ENCODE measurements around the gene MTHFD1L. TPM values are rescaled to one million over a fixed set of nuclear protein-coding genes. Genes with fewer than 3 reads are reported as not detected.

Gene MTHFD1L
- total and polyA plus RNA-seq, 9 of the 15 experiments (the other 6 are each of a cell fraction or from before 2014, with no cell fraction given) = 20.9 to 128 (median 61.0) TPM

DNA sequence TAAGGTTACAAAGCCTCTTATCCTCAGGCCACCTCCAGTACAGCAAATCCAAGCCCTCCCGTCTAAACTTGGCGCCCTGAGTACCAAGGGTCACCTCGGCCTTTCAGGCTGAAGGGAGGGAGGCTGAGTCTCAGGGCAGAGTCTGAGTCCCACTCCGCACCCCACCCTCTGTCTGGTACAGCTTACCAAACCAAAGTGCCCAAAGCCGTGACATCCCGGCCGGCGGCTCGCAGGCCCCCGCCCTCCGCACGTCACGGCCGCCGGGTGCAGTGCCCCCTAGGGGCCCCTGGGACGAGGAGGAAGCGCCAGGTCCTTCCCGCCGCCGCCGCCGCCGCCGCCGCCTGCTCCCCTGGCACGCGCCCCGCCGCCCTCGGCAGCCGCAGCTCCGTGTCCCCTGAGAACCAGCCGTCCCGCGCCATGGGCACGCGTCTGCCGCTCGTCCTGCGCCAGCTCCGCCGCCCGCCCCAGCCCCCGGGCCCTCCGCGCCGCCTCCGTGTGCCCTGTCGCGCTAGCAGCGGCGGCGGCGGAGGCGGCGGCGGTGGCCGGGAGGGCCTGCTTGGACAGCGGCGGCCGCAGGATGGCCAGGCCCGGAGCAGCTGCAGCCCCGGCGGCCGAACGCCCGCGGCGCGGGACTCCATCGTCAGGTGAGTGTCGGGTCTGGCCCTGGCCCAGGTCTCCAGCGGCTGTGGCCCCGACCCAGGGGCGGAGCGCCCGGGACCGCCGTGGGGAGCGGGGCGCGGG lies at the start of gene MTHFD1L (continued):
- TF ChIP-seq NFIC (IDR thresholded peaks at IDR 0.05) (peak; percentile 28; the same call in 1 of the 2 replicates), RNF2 (IDR thresholded peaks at IDR 0.05) (0 out of 2 replicates have a peak, but pooled peaks have one; percentile 31), PURB (CRISPR knock-in tag; IDR thresholded peaks at IDR 0.05; ENCODE audit: low read depth) (no peak), PRPF4 (IDR thresholded peaks at IDR 0.05; ENCODE audit: insufficient read depth, low read depth, low read length, poor library complexity, severe bottlenecking) (no peak), HNRNPLL (IDR thresholded peaks at IDR 0.05; ENCODE audit: low read depth, low read length, poor library complexity, severe bottlenecking) (peak; percentile 65), RBM39 (optimal IDR thresholded peaks at IDR 0.05; ENCODE audit: low read depth, low read length) (no peak), ZNF324 (CRISPR knock-in tag; IDR thresholded peaks at IDR 0.05) (no peak), SP1 (CRISPR knock-in tag; IDR thresholded peaks at IDR 0.05) (no peak), TFAM (CRISPR knock-in tag; conservative IDR thresholded peaks at IDR 0.05) (no peak)
- TF ChIP-seq, protein P1, sequence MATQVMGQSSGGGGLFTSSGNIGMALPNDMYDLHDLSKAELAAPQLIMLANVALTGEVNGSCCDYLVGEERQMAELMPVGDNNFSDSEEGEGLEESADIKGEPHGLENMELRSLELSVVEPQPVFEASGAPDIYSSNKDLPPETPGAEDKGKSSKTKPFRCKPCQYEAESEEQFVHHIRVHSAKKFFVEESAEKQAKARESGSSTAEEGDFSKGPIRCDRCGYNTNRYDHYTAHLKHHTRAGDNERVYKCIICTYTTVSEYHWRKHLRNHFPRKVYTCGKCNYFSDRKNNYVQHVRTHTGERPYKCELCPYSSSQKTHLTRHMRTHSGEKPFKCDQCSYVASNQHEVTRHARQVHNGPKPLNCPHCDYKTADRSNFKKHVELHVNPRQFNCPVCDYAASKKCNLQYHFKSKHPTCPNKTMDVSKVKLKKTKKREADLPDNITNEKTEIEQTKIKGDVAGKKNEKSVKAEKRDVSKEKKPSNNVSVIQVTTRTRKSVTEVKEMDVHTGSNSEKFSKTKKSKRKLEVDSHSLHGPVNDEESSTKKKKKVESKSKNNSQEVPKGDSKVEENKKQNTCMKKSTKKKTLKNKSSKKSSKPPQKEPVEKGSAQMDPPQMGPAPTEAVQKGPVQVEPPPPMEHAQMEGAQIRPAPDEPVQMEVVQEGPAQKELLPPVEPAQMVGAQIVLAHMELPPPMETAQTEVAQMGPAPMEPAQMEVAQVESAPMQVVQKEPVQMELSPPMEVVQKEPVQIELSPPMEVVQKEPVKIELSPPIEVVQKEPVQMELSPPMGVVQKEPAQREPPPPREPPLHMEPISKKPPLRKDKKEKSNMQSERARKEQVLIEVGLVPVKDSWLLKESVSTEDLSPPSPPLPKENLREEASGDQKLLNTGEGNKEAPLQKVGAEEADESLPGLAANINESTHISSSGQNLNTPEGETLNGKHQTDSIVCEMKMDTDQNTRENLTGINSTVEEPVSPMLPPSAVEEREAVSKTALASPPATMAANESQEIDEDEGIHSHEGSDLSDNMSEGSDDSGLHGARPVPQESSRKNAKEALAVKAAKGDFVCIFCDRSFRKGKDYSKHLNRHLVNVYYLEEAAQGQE (IDR thresholded peaks at IDR 0.05; ENCODE audit: borderline replicate concordance) = 0 out of 2 replicates have a peak, but pooled peaks have one; percentile 22
- TF ChIP-seq, protein P1 (CRISPR knock-in tag; IDR thresholded peaks at IDR 0.05; ENCODE audit: low read depth) = no peak; the same call in 1 of the 2 replicates
- TF ChIP-seq, protein P2, sequence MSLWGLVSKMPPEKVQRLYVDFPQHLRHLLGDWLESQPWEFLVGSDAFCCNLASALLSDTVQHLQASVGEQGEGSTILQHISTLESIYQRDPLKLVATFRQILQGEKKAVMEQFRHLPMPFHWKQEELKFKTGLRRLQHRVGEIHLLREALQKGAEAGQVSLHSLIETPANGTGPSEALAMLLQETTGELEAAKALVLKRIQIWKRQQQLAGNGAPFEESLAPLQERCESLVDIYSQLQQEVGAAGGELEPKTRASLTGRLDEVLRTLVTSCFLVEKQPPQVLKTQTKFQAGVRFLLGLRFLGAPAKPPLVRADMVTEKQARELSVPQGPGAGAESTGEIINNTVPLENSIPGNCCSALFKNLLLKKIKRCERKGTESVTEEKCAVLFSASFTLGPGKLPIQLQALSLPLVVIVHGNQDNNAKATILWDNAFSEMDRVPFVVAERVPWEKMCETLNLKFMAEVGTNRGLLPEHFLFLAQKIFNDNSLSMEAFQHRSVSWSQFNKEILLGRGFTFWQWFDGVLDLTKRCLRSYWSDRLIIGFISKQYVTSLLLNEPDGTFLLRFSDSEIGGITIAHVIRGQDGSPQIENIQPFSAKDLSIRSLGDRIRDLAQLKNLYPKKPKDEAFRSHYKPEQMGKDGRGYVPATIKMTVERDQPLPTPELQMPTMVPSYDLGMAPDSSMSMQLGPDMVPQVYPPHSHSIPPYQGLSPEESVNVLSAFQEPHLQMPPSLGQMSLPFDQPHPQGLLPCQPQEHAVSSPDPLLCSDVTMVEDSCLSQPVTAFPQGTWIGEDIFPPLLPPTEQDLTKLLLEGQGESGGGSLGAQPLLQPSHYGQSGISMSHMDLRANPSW (CRISPR knock-in tag; IDR thresholded peaks at IDR 0.05) = no peak
- TF ChIP-seq, protein P3, sequence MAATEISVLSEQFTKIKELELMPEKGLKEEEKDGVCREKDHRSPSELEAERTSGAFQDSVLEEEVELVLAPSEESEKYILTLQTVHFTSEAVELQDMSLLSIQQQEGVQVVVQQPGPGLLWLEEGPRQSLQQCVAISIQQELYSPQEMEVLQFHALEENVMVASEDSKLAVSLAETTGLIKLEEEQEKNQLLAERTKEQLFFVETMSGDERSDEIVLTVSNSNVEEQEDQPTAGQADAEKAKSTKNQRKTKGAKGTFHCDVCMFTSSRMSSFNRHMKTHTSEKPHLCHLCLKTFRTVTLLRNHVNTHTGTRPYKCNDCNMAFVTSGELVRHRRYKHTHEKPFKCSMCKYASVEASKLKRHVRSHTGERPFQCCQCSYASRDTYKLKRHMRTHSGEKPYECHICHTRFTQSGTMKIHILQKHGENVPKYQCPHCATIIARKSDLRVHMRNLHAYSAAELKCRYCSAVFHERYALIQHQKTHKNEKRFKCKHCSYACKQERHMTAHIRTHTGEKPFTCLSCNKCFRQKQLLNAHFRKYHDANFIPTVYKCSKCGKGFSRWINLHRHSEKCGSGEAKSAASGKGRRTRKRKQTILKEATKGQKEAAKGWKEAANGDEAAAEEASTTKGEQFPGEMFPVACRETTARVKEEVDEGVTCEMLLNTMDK (IDR thresholded peaks at IDR 0.05; ENCODE audit: borderline replicate concordance, insufficient read depth, low read depth, low read length, poor library complexity, severe bottlenecking) = peak; percentile 99

Data from K562 (cell line).